RWPE2 (cell line): ENCODE measurements around the gene KISS1.

Experiments used
- ATAC-seq: fragments of 200-7000 bp; cut with Tn5 transposase; 3 replicates; pipeline ENCODE4 v1.9.1; 2021; ENCODE audit warnings: low read depth
- DNase-seq: peaks from one replicate; pipeline ENCODE4 v3.0.0-alpha.2; 2020; ENCODE audit warnings: low spot score
- H3K27ac ChIP-seq: fragments of 450-650 bp; 2 replicates; pipeline ENCODE4 v1.5.1; 2017; ENCODE audit warnings: mild to moderate bottlenecking; ENCODE audit not compliant: poor library complexity, severe bottlenecking
- H3K27me3 ChIP-seq: fragments of 250-450 bp; sonication (Bioruptor Pico); 2 replicates; pipeline ENCODE4 v1.5.1; 2021; ENCODE audit warnings: mild to moderate bottlenecking, moderate library complexity; ENCODE audit not compliant: insufficient read depth, poor library complexity, severe bottlenecking
- H3K36me3 ChIP-seq: fragments of 250-450 bp; sonication (Bioruptor Pico); 2 replicates; pipeline ENCODE4 v1.5.1; 2020; ENCODE audit warnings: low read depth, mild to moderate bottlenecking, moderate library complexity
- H3K4me1 ChIP-seq: fragments of 250-450 bp; sonication (Bioruptor Pico); 2 replicates; pipeline ENCODE4 v1.5.1; 2021; ENCODE audit warnings: mild to moderate bottlenecking, moderate library complexity; ENCODE audit not compliant: insufficient read depth, poor library complexity, severe bottlenecking
- H3K4me3 ChIP-seq: fragments of 250-450 bp; sonication (Bioruptor Pico); 2 replicates; pipeline ENCODE4 v1.5.1; 2021; ENCODE audit warnings: mild to moderate bottlenecking, moderate library complexity; ENCODE audit not compliant: severe bottlenecking
- H3K9me3 ChIP-seq: fragments of 250-450 bp; sonication (Bioruptor Pico); 2 replicates; pipeline ENCODE4 v1.5.1; 2021; ENCODE audit warnings: mild to moderate bottlenecking, moderate library complexity; ENCODE audit not compliant: severe bottlenecking
- TF ChIP-seq, protein P1 (sequence below): fragments of 450-650 bp; IDR thresholded peaks from one replicate; pipeline ENCODE4 v1.5.1; 2017; ENCODE audit warnings: mild to moderate bottlenecking, moderate library complexity; ENCODE audit not compliant: poor library complexity, severe bottlenecking

KISS1 gene

DNA sequence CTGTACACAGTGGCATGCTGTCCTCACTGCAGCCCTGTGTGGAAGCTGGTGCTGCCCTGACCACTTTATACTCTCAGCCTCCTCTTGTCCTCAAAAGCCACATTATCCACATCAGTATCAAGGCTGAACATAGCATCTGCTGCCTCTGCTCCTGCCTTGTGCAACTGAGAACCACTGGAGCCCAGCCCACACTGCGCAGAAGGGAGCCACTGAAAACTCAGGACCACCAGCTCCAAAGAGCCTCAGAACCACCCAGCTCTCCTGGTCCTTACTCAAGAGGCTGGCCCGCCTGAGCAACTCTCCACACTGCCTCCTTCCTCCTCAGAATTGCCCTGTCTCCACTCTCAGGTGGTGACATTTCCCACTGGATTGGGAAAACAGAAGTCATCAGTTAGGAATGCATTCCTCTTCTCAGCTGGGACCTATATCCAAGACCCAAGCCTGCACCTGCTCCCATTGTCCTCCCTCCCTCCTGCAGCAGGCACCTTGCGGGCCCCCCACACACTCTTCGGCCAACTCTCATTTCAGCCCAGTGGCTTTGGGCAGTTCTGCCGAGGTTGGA, 7.0 kb upstream of the KISS1 start:
- no peak overlapping the region for H3K27ac ChIP-seq
- ATAC-seq (no peak), DNase-seq (no peak)
- H3K4me3 ChIP-seq, result no peak overlapping the region
- H3K36me3 ChIP-seq, result no peaks in the 10 kb centered on the region
- H3K27me3 ChIP-seq, result no peaks in the 10 kb centered on the region
- TF ChIP-seq, protein P1, sequence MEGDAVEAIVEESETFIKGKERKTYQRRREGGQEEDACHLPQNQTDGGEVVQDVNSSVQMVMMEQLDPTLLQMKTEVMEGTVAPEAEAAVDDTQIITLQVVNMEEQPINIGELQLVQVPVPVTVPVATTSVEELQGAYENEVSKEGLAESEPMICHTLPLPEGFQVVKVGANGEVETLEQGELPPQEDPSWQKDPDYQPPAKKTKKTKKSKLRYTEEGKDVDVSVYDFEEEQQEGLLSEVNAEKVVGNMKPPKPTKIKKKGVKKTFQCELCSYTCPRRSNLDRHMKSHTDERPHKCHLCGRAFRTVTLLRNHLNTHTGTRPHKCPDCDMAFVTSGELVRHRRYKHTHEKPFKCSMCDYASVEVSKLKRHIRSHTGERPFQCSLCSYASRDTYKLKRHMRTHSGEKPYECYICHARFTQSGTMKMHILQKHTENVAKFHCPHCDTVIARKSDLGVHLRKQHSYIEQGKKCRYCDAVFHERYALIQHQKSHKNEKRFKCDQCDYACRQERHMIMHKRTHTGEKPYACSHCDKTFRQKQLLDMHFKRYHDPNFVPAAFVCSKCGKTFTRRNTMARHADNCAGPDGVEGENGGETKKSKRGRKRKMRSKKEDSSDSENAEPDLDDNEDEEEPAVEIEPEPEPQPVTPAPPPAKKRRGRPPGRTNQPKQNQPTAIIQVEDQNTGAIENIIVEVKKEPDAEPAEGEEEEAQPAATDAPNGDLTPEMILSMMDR, result no peak
- no peaks in the 10 kb centered on the region for H3K9me3 ChIP-seq
- H3K4me1 ChIP-seq, result peaks cover 10% of the 10 kb centered on the region

DNA sequence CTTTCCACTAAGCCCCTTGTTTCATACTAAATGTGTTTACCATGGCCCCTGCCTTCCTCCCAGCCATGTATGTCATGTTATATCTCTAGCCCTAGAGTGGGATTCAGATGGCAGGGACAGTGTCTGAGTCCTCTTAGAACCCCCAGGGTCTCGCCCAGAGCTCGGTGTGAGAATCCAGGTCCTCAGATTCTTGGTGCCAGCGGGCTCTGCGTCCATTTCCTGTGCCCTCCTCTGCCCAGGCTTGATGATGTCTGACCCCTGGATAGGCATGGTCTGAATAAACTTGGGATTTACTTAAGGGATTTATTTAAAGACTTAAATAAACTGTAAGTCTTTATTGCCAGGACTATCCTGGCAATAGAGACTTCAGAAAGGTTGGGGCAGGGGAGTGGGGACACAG, 6.2 kb upstream of the KISS1 start:
- Histone ChIP-seq H3K4me1 (peaks cover 13% of the 10 kb centered on the region), H3K36me3 (no peaks in the 10 kb centered on the region), H3K27ac (no peak overlapping the region), H3K9me3 (no peaks in the 10 kb centered on the region), H3K27me3 (no peaks in the 10 kb centered on the region), H3K4me3 (no peak overlapping the region)
- no peak for ATAC-seq
- no peak for DNase-seq
- TF ChIP-seq, protein P1, result no peak

DNA sequence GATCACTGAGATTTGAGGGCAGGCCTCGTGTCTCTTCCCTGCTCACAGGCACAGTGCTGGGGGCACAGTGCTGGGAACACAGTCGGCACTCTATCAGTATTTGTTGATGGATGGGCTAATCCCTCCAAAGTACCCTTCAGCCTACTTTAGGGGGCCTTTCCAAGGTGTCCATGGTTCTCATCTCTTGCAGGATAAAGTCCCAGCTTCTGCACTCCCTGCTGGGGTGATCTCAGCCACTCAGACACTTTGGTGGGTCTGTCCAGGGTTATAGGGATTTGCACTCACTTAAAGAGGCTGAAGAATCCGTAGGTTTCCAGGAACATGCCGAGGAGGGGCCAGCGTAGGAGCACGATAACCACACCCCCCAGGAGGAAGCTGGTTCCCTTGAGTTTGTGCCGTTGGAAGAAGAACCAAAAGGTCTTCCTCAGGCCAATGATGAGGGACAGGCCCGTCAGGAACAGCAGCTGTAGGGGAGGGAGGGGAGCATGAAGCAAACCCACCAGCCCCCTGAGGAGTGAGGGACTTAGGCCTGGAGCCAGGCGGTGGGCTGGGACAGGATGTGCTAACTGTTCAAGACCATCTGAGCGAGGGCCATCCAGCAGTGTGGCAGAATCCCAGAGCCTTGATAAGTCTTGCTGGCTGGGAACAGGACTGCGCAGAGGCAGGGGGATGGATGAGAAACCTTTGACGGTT, 5.2 kb upstream of the KISS1 start:
- H3K9me3 ChIP-seq, result no peaks in the 10 kb centered on the region
- no peak overlapping the region for H3K4me3 ChIP-seq
- TF ChIP-seq, protein P1, result no peak
- H3K4me1 ChIP-seq, result peaks cover 13% of the 10 kb centered on the region
- DNase-seq (no peak), ATAC-seq (no peak)
- H3K27me3 ChIP-seq, result no peaks in the 10 kb centered on the region
- no peaks in the 10 kb centered on the region for H3K36me3 ChIP-seq
- no peak overlapping the region for H3K27ac ChIP-seq

DNA sequence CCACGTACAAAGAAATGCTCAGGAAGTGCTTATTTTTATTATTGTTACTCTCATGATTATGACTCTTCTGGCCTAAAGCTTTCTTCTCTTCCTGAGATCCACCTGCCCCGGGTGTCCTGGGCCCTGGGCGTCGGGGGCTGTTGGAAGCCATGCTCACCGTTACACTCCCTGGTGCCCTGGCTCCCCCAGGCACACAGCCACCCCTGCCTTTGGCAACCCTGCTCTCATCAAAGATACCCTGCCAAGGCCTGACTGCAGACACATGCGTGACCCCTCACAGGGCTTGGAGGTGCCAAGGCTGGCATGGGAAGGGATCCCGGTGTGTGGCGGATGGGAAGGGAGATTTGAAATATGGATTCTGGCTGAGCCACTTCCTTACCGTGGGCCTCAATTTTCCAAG, 3.3 kb upstream of the KISS1 start:
- no peak for DNase-seq
- no peaks in the 10 kb centered on the region for H3K27me3 ChIP-seq
- H3K9me3 ChIP-seq, result no peaks in the 10 kb centered on the region
- H3K36me3 ChIP-seq, result no peaks in the 10 kb centered on the region
- no peak for ATAC-seq
- H3K27ac ChIP-seq, result peak overlapping the region; percentile 29
- peaks cover 13% of the 10 kb centered on the region for H3K4me1 ChIP-seq
- TF ChIP-seq, protein P1, result no peak
- H3K4me3 ChIP-seq, result no peak overlapping the region
